GM23338 (cell line): ENCODE data around the gene IL12RB1. TPM values are rescaled to one million over a fixed set of nuclear protein-coding genes. Genes with fewer than 3 reads are reported as not detected.

ENCODE experiments used
- ATAC-seq: fragments of 200-7000 bp; cut with Tn5 transposase; 3 replicates; pipeline ENCODE4 v1.9.1; 2020
- DNase-seq: peaks from one replicate; pipeline ENCODE4 v3.0.0-alpha.2; 2015; ENCODE audit warnings: low spot score
- H2AFZ ChIP-seq: fragments of 200-600 bp; sonication (generic); 2 replicates; pipeline ENCODE4 v1.8.0; 2016; ENCODE audit warnings: antibody characterized with exemption, mild to moderate bottlenecking, moderate library complexity
- H3F3A ChIP-seq: fragments of 200-600 bp; sonication (generic); replicated peaks from 2 replicates; pipeline ENCODE4 v1.8.0; 2017; ENCODE audit warnings: antibody characterized with exemption, mixed run types, low read depth
- H3K27ac ChIP-seq: fragments of 200-600 bp; sonication (generic); 2 replicates; pipeline ENCODE4 v1.6.1; 2016; ENCODE audit warnings: low read depth
- H3K27me3 ChIP-seq: fragments of 200-600 bp; sonication (generic); 2 replicates; pipeline ENCODE4 v1.8.0; 2016; ENCODE audit warnings: mild to moderate bottlenecking, mixed run types, moderate library complexity; ENCODE audit not compliant: insufficient read depth
- H3K36me3 ChIP-seq: fragments of 200-600 bp; sonication (generic); 2 replicates; pipeline ENCODE4 v1.8.0; 2016; ENCODE audit warnings: mild to moderate bottlenecking; ENCODE audit not compliant: insufficient read depth
- H3K4me1 ChIP-seq: fragments of 200-600 bp; sonication (generic); 2 replicates; pipeline ENCODE4 v1.8.0; 2016; ENCODE audit warnings: mild to moderate bottlenecking, moderate library complexity; ENCODE audit not compliant: insufficient read depth
- H3K4me2 ChIP-seq: fragments of 200-600 bp; sonication (generic); 2 replicates; pipeline ENCODE4 v1.7.1; 2017; ENCODE audit warnings: mixed run types
- H3K4me3 ChIP-seq: fragments of 200-600 bp; sonication (generic); 2 replicates; pipeline ENCODE4 v1.6.1; 2016; ENCODE audit warnings: mixed run types
- H3K79me2 ChIP-seq: fragments of 200-600 bp; sonication (generic); replicated peaks from 2 replicates; pipeline ENCODE4 v1.8.0; 2017; ENCODE audit warnings: mild to moderate bottlenecking; ENCODE audit not compliant: insufficient read depth
- H3K9me2 ChIP-seq: fragments of 200-600 bp; sonication (generic); 2 replicates; pipeline ENCODE4 v1.8.0; 2017; ENCODE audit not compliant: insufficient read depth
- H4K20me1 ChIP-seq: fragments of 200-600 bp; sonication (generic); replicated peaks from 2 replicates; pipeline ENCODE4 v1.8.0; 2017; ENCODE audit warnings: mild to moderate bottlenecking; ENCODE audit not compliant: insufficient read depth
- H3K27ac Mint-ChIP-seq: 2 replicates; pipeline ENCODE4 v1.8.0; 2020; ENCODE audit warnings: inconsistent platforms, mild to moderate bottlenecking, moderate library complexity, mixed read lengths
- H3K27me3 Mint-ChIP-seq: 3 replicates; pipeline ENCODE4 v1.8.0; 2022; ENCODE audit warnings: low read depth, mild to moderate bottlenecking, moderate library complexity, mixed read lengths, inconsistent platforms; ENCODE audit not compliant: insufficient read depth, poor library complexity
- H3K36me3 Mint-ChIP-seq: 3 replicates; pipeline ENCODE4 v1.8.0; 2021; ENCODE audit warnings: low read depth, mild to moderate bottlenecking, inconsistent platforms, moderate library complexity, mixed read lengths
- H3K4me1 Mint-ChIP-seq: 3 replicates; pipeline ENCODE4 v1.8.0; 2020; ENCODE audit warnings: mild to moderate bottlenecking, inconsistent platforms, mixed read lengths
- H3K4me3 Mint-ChIP-seq: 3 replicates; pipeline ENCODE4 v1.8.0; 2021; ENCODE audit warnings: moderate library complexity, mild to moderate bottlenecking, inconsistent platforms, mixed read lengths
- H3K9me3 Mint-ChIP-seq: 3 replicates; pipeline ENCODE4 v1.8.0; 2020; ENCODE audit warnings: moderate library complexity, mild to moderate bottlenecking, inconsistent platforms, mixed read lengths
- ETS1 ChIP-seq: IDR thresholded peaks from 2 replicates; pipeline ENCODE4 v1.6.1; 2016; ENCODE audit warnings: antibody characterized with exemption
- EZH2 ChIP-seq: fragments of 200-600 bp; sonication (generic); IDR thresholded peaks from one replicate; pipeline ENCODE4 v1.8.0; 2017; ENCODE audit warnings: antibody characterized with exemption, mild to moderate bottlenecking, low read depth; ENCODE audit not compliant: unreplicated experiment
- EZH2phosphoT487 ChIP-seq: fragments of 200-600 bp; sonication (generic); IDR thresholded peaks from one replicate; pipeline ENCODE4 v1.8.1; 2018; ENCODE audit warnings: antibody characterized with exemption; ENCODE audit not compliant: unreplicated experiment
- JUNB ChIP-seq: IDR thresholded peaks from one replicate; pipeline ENCODE4 v1.6.1; 2016; ENCODE audit warnings: antibody characterized with exemption; ENCODE audit not compliant: unreplicated experiment
- POLR2AphosphoS5 ChIP-seq: IDR thresholded peaks from 2 replicates; pipeline ENCODE4 v1.6.1; 2016; ENCODE audit warnings: antibody characterized with exemption, low read depth
- STAT1 ChIP-seq: IDR thresholded peaks from one replicate; pipeline ENCODE4 v1.6.1; 2016; ENCODE audit warnings: antibody characterized with exemption; ENCODE audit not compliant: unreplicated experiment
- ZNF114 ChIP-seq: fragments of 250-450 bp; sonication (Bioruptor Pico); IDR thresholded peaks from 2 replicates; pipeline ENCODE4 v1.5.0; 2020; ENCODE audit warnings: mild to moderate bottlenecking, moderate library complexity
- ZNF462 ChIP-seq: fragments of 250-450 bp; sonication (Bioruptor Pico); IDR thresholded peaks from 2 replicates; pipeline ENCODE4 v1.5.0; 2020; ENCODE audit warnings: mild to moderate bottlenecking, moderate library complexity
- polyA plus RNA-seq: library from polyadenylated mRNA; unstranded; fragments of >200 nt; fragmentation: Nextera tagmentation; extraction: Ambion mirVana; gene quantifications from 2 replicates; pipeline ENCODE4 v1.2.1, GENCODE V29; 2016
- total RNA-seq: library from RNA; depleted of rRNA; stranded (reverse); fragments of >200 nt; shearing (Covaris generic); gene quantifications from 2 replicates; pipeline ENCODE4 v1.2.3, GENCODE V29; 2014

Gene IL12RB1
- total and polyA plus RNA-seq, 2 experiments from 2014 or later, result not detected

GRCh38 chr19:18121166-18121565, 34.4 kb upstream of the IL12RB1 start:
- Histone ChIP-seq H3K4me3 (no peak overlapping the region), H4K20me1 (peaks cover 7% of the 10 kb centered on the region), H3K9me2 (no peaks in the 10 kb centered on the region), H3K36me3 (no peaks in the 10 kb centered on the region), H3K4me2 (no peak overlapping the region), H3K79me2 (peaks cover 13% of the 10 kb centered on the region), H3K27me3 (no peaks in the 10 kb centered on the region), H3K27ac (no peak overlapping the region), H3F3A (no peaks in the 10 kb centered on the region), H2AFZ (no peak overlapping the region), H3K4me1 (peaks cover 14% of the 10 kb centered on the region; the same call in 1 of the 2 replicates)
- no peak overlapping the region for H3K4me3 Mint-ChIP-seq
- peaks cover 20% of the 10 kb centered on the region for H3K4me1 Mint-ChIP-seq
- H3K36me3 Mint-ChIP-seq, result peaks cover 12% of the 10 kb centered on the region
- no peak for ATAC-seq
- no peak overlapping the region for H3K27ac Mint-ChIP-seq
- no peaks in the 10 kb centered on the region for H3K9me3 Mint-ChIP-seq
- no peak for TF ChIP-seq ETS1
- TF ChIP-seq JUNB, result no peak
- no peak for TF ChIP-seq ZNF462
- TF ChIP-seq STAT1, result no peak
- no peak for TF ChIP-seq EZH2
- TF ChIP-seq ZNF114 (CRISPR knock-in tag), result no peak
- TF ChIP-seq POLR2AphosphoS5, result no peak
- TF ChIP-seq EZH2phosphoT487, result no peak
- DNase-seq, result no peak
- peaks cover 11% of the 10 kb centered on the region for H3K27me3 Mint-ChIP-seq
